HG03280 (cell line): ENCODE data around the gene RWDD3.

Experiments used
- ATAC-seq: cut with Tn5 transposase; IDR thresholded peaks from one replicate; pipeline ENCODE4 v1.9.1; 2021; ENCODE audit warnings: mild to moderate bottlenecking, moderate library complexity; ENCODE audit not compliant: unreplicated experiment

Gene RWDD3, protein sequence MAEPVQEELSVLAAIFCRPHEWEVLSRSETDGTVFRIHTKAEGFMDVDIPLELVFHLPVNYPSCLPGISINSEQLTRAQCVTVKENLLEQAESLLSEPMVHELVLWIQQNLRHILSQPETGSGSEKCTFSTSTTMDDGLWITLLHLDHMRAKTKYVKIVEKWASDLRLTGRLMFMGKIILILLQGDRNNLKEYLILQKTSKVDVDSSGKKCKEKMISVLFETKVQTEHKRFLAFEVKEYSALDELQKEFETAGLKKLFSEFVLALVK

DNA sequence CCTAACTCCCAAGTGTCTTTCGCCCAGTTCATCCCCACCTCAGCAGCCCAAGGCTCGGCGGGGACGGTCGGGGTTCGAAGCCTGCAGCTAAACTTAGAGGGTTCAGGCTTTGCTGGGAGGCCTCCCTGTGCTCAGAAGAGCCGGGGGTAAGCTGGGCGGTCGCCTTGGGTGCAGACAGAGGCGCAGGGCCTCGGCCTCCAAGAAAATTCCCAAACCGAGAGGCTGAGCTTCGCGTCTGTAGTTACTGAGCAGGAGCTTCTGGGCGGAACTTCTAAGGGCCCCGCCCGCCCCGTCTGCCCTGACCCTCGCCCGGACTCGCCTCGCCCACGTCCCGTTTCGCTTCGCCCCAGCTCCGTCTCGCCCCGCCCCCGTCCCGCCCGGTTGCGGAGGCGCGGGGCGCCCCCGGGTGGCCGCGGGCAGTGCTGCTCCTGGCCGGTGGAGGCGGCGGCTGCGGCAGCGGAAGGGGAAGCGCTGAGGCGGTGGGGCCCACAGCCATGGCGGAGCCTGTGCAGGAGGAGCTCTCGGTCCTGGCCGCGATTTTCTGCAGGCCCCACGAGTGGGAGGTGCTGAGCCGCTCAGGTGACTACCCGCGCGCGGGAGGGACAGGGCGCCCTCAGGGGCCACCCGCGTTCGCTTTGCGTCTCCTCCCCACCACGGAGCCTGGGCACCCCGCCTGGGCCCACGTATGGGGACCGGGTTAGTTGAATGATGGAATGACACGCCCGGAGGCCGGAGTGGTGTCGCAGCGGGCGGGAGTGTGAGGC is at the start of gene RWDD3:
TSS of gene RWDD3 (plus strand) at position 474 of the 764 bp plus-strand sequence. CDS start at position 495, 21 bp downstream.
- peak; percentile 98 for ATAC-seq

GRCh38 chr1:95186149-95186548 is 47.9 kb upstream of the RWDD3 start:
- no peak for ATAC-seq

GRCh38 chr1:95193591-95193990 is 40.4 kb upstream of the RWDD3 start:
- ATAC-seq, result no peak

DNA sequence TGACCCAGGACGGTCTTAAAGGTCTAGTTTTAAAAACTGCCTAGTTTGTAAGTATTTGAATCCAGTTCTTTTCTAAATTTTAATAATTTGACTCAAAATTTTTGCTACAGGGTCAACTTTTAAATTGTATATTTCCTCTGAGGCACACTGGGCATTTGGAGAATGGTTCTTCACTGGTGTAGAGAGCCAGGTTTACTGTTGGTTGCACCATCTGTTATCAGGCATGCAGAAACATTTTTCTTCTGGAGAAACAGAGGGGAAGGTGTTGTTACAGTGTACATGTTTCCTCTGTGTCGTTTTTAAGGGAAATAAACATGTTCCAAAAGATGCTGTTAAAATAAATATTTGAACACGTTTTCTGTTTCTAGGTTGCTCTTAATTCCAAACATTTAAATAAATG is 39.0 kb upstream of the RWDD3 start:
- ATAC-seq, result no peak

- no peak for ATAC-seq
Observed at GRCh38 chr1:95196017-95196416, 38.0 kb upstream of the RWDD3 start.

DNA sequence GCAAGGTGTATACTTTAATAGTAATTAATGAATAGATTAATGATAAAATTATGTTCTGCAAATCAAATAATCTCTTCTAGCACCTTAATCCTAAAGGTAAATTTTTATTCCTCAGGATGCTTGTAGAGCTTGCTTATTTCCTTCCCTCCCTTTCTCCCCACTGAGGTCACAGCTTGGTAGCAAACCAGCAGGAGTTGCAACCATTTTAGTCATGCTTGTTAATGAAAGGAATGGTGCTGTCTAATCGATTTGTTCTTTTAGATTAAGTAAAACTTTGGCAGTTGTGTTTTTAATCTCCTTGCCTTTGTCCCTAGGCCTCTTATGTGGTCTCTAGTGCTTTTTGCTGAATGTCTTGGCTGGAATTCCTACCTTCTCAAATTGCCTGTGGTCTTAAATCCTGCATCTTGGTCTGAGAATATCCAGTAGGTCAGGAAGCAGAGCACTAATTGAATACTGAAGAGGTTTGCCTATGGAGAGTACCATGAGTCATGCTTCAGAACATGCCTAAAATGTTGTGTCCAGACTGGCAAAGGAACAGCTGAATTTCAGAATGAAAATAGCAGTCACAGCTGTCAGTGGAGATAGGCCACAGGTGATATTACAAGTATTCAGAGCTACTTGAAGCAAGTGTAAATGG is 36.3 kb upstream of the RWDD3 start:
- ATAC-seq, result no peak

GRCh38 chr1:95201905-95202304 is 32.1 kb upstream of the RWDD3 start:
- ATAC-seq, result no peak

DNA sequence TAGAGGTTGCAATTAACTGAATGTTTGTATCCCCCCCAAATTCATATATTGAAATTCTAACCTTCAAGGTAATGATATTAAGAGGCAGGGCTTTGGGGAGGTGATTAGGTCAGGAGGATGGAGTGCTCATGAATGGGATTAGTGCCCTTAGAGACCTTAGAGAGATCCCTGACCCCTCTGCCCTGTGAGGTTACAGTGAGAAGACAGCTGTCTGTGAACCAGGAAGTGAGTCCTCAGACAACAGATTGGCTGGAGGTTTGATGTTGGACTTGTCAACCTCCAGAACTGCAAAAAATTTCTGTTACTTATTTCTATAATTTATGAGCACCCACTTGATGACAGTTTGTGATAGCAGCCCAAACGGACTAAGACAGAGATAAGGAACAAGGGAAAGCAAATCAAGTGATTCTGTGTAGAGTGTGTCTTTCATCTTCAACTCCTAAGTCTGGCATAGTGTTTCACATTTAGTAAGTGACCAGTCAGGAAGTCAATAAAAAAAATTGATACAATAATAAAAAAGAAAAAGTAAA is 30.0 kb upstream of the RWDD3 start:
- ATAC-seq, result no peak

- no peak for ATAC-seq
Observed at GRCh38 chr1:95206514-95206913, 27.5 kb upstream of the RWDD3 start.

- ATAC-seq, result no peak
Observed at GRCh38 chr1:95207223-95207935, 26.6 kb upstream of the RWDD3 start.

DNA sequence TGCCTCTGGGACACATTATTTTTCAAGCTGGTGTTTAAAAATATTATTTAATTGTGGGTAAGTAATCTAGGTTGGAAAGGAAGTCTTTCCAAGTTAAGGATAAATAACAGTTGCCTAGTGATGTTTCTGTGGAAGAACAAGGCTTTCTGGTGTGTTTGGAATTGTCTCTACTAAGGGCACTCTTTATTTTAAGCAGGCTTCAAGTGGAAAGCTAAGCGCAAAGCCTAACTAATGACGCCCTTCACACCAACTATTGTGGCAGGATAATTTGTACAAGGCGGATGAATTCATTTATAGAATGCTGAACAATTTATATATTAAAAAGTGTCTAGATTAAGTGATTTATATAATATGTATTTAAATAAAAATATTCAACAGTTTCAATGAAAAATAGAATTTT is 25.1 kb upstream of the RWDD3 start:
- no peak for ATAC-seq

GRCh38 chr1:95209291-95209690 is 24.7 kb upstream of the RWDD3 start:
- ATAC-seq, result no peak

GRCh38 chr1:95216292-95216990 is 17.6 kb upstream of the RWDD3 start:
- no peak for ATAC-seq

DNA sequence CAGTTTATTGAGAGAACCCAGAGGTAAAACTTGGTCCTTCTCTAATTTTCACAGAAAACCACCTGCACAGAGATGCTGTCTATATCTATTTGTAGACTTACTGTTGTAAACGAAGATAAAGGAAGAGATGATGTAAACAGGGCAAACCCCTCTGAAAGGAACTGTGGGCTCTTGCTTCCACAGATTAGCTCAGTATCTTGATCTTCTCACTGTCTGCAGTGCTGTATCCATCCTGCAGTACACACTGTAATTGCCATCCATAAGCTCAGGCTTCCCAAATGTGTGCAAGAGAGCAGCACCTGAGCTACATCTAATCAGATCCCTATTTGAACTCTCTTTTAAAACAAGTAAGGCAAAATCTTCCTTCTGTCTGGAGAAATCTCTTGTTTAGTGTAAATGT is 16.6 kb upstream of the RWDD3 start:
- ATAC-seq, result no peak

- no peak for ATAC-seq
Observed at GRCh38 chr1:95219407-95219806, 14.6 kb upstream of the RWDD3 start.

GRCh38 chr1:95221306-95221705 is 12.7 kb upstream of the RWDD3 start:
- no peak for ATAC-seq

DNA sequence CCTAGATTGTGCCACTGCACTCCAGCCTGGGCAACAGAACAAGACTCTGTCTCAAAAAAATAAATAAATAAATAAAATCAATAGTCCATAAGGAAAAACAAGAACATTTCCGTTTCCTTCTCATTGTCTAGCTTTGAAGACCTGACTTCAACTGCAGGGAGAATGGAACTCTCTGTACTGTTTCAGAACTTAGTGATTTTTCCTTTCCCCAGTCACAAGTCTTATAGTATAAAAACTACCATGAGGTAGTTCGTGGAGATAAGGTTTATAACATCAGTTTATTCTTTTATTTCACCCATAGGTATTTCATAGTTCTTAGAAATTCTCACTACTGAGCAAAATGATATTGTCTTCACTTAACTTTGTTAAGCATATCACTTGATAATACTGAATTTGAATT is 11.4 kb upstream of the RWDD3 start:
- no peak for ATAC-seq

- ATAC-seq, result no peak
Observed at GRCh38 chr1:95223110-95223509, 10.9 kb upstream of the RWDD3 start.

- no peak for ATAC-seq
Observed at GRCh38 chr1:95226781-95227660, 7.0 kb upstream of the RWDD3 start.

- ATAC-seq, result no peak
Observed at GRCh38 chr1:95229037-95229436, 5.0 kb upstream of the RWDD3 start.
